ENCODE results near the gene MAP1LC3C.

Gene MAP1LC3C

DNA sequence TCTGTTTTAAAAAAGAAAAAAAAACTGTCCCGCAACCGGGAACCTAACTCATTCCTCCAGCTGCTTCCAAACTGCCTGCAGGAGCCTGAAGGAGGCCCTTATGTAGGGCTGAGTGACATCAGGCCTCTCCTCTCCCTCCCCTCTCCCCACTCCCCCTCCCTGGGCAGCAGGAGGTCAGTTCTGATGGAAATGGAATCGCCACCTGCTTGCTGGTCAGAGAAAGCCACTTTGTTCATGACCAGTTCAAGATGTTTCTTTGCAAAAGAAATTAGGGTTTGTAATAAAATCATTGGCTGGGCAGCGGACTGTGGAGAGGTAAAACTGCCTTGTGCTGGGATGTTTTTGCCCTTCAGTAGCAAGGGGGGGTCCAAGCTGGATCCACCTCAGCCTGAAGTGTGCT is at the start of gene MAP1LC3C:
Gene MAP1LC3C (minus strand): TSS at position 73 of the 400 bp plus-strand sequence. CDS start 90 bp downstream, outside the sequence.
- DNase-seq (ENCODE audit: low read depth in 2 of 2), result no peak

DNA sequence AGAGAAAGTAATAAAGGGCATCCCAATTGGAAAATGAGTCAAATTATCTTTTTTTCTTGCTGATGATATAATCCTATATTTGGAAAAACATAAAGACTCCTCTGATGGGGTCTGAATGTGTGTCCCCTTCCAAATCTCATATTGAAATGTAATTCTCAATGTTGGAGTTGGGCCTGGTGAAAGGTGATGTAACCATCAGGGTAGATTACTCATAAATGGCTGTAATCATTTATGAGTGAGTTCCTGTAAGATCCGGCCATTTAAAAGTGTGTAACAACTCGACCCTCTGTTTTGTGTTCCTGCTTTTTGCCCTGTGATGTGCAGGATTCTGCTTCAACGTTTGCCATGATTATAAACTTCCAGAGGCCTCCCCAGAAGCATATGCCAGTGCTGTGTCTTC is 44.3 kb upstream of the MAP1LC3C start:
- no peak for DNase-seq (ENCODE audit: low read depth in 2 of 2)

DNA sequence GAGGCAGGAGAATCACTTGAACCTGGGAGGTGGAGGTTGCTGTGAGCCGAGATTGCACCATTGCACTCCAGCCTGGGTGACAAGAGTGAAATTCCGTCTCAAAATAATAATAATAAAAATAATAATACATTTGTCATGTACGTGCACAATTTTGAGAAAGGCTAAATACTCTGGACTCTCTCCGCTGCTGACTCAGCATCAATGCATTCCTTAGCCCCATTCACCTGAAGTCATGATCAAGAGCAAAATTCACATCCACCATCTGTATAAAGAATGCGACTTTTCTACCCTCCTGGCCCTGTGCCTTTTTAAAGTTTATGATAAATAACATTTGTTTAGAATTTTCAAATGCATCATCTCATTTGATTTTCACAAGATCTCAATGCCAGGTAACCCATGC is 35.5 kb upstream of the MAP1LC3C start:
- DNase-seq (ENCODE audit: low read depth in 2 of 2), result no peak

DNA sequence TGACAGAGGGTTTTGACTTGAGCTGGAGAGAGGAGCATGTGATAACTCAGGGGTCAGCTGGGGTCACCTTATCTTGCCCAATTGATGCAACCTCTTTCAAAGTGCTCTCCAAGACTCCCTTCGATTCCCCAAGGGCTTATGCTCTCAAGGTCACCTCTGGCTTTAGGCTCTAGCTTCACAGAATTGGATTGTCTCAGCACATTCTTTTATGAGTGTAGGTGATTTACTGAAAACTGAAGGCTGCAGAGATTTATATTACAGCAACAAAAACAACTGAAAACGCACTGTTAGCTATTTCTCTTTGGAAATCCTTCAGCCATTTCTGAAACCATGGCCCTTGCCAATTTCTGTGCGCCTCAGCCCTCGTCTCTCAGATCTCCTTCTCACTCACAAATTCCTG is 34.5 kb upstream of the MAP1LC3C start:
- no peak for DNase-seq (ENCODE audit: low read depth in 2 of 2)

DNA sequence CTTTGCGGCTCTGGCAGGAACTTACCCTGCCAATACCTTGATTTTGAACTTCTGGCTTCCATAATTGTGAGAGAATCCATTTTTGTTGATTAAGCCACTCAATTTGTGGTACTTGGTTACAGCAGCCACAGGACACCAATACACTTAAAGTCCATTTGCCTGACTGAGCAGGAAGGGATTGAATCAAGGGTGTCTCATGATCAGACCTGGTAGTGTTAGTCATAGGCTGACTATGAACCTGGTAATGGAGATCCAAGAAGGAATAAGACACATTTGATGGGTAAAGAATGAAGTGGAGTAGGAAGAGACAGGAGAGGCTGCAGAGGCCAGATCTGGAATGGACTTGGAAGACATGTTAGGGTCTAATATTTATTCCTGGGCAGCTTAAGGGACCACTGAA is 31.2 kb upstream of the MAP1LC3C start:
- no peak for DNase-seq (ENCODE audit: low read depth in 2 of 2)

DNA sequence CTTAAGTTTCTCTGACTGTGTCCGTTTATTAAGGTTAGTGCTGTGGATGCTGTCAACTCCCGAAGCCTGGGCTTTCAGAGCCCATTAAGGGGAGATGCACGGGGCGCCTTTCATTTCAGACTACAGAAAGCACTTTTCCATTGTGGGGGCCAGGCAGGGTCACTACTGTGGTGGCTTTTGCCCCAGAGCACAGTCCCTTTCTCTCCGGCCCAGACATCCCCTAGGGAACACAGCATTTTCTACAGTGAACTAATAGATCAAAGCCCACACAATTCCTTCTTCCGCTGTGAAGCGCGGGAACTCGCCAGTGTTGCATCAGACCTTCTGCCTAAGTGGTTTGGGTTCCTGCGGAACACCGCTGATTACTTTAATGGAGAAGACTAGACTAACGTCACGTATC is 26.8 kb upstream of the MAP1LC3C start:
- no peak for DNase-seq (ENCODE audit: low read depth in 2 of 2)

DNA sequence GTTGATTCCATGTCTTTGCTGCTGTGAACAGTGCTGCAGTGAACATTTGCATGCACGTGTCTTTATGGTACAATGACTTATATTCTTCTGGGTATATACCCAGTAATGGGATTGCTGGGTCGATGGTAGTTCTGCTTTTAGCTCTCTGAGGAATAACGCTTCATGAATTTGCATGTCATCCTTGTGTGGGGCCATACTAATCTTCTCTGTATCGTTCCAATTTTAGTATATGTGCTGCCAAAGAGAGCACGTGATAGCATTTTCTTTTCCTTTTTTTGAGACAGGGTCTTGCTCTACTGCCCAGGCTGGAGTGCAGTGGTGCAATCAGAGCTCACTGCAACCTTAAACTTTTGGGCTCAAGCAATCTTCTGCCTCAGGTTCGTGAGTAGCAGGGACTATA is 24.9 kb upstream of the MAP1LC3C start:
- no peak for DNase-seq (ENCODE audit: low read depth in 2 of 2)

DNA sequence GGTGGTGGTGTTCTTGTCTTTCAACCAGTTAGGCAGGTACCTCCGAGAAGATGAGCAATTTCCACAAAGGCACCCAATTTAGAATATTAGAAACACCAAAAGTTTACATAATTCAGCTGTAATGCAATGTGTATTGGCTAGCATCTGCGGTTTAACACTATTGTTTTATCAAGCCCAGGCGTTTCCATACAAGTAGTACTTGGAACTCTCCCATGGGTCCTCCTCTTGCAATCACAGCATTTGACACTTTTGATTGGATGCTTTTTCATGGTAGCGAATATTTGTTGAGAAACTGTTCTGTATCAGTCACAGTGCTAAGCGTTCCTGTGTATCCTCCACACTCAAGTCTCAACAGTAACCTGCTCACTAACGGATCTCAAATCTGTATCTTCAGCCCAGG is 20.1 kb upstream of the MAP1LC3C start:
- DNase-seq (ENCODE audit: low read depth in 2 of 2), result no peak

DNA sequence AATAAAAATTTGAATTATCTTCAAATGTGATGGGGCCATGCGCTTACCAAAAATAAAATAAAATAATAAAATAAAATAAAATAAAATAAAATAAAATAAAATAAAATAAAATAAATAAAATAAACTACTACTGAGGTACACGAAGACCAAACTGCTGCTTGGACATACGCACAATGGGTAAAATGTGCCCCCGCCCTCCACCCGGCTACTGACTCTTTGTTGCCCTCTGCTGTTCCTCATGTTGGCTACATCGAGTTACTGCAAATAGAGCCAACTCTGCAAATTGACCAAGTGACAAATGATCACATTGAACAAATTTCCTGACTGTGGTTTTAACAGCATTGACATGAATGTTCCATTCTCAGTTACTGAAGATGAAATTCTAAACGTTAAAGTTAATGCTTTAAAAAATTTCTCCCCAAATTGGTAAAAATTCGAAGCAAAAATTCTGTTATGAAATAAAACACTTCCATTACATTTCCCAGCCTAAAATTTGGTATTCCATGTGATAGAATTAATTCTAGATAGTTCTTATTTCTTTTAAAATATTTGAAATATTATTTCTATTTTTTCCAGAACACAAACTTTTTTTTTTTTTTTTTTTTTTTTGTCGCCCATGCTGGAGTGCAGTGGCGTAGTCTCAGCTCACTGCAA is 18.8 kb upstream of the MAP1LC3C start:
- DNase-seq (ENCODE audit: low read depth in 2 of 2), result peak; percentile 6 to 17

DNA sequence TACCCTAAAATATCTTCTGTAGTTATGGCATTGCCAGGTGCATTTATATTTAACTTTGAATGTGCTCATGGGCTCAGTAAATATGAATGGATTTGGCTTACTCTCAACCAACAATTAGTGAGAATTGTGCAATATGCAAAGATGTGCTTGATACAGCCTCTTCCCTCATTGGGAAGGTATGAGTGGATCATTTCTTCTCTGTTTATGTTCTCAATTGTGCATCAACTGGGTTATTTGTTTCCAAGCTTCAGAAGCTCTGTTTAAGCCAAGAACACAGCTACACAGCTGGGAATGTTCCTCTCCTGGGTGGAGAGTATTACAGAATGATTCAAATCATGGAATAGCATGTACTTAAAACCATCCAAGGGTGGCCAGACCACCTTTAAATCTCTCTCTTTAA is 17.6 kb upstream of the MAP1LC3C start:
- DNase-seq (ENCODE audit: low read depth in 2 of 2), result no peak

DNA sequence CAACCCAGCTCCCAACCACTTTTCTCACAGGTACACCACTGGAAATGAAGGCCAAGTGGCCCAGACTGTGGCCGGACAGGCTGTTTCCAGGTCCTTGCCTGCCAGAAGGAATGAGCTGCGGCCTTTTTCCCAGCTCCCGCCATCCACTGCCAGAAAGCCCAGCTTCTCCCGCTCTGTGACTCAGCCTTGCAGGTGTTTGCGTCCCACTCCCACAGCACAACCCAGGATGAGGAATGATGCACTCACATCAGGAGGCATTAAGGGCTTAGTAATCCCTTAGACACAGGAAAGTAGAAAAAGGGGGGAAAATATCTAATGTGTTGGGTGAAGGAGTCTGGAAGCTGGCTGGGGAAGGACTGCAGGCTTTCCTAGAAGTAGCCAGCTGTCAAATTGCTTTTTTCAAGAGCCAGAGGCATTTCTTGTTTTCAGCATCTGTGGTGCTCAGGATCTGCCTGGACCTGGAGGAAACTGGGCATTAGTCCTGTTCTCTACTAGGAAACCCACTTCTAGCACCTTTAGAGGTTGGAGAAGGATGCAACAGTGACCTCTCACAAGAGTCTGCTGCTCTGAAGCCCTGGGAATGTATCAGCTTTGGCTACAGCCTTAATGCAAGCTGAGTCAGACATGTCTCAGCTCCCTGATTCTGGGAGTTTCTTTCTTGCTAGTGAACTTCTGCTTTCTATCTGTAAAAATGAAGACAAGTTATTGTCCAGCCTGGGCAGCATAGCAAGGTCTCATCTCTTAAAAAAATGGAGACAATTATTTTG is 13.2 kb upstream of the MAP1LC3C start:
- DNase-seq (ENCODE audit: low read depth in 2 of 2), result no peak

DNA sequence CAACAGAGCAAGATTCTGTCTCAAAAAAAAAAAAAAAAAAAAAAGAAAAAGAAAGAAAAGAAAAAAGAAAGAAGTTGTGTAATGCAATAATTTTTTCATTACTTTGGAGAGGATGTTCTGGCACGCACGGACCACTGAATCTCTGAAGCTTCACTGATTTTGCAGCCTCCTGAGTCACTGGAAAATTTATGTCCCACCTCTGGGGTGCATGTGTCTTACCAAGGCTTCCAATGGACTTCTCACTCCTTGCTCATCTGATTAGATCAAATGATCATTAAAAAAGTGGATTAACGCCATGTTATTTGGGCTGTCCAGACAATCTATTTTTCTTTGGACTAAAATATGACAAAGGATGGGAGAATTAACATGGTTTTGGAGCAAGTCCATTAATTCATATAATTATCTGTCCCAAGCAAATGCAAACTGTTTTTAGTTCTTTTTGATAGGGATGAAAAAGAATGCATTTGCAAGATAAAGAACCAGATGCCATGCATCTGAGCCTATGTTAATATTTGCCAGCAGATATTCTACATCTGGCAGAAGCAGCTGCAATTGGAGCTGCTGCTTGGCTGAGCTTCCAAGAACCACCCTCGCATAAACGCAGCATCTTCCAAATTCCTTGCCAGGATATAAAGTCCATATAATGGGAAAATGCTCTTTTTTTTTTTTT is 10.1 kb upstream of the MAP1LC3C start:
- DNase-seq (ENCODE audit: low read depth in 2 of 2), result no peak

DNA sequence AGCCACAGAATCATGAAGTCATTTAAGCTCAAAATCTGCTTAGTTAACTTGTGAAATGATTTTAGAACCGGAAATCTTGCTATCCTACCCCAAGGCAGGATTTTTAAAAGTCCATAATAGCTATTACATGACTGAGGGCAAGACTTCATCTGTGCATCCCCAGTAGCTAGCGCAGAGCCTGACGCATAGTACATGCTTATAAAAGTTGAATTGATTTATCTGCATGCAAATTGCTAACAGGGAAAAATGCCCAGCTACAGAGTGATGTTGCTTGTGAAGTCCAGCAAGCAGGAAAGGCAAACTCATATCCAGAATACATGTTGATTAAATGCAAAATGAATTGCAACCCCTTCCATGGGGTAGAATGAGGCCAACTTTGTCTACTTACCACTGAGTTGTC is 8.1 kb upstream of the MAP1LC3C start:
- no peak for DNase-seq (ENCODE audit: low read depth in 2 of 2)

DNA sequence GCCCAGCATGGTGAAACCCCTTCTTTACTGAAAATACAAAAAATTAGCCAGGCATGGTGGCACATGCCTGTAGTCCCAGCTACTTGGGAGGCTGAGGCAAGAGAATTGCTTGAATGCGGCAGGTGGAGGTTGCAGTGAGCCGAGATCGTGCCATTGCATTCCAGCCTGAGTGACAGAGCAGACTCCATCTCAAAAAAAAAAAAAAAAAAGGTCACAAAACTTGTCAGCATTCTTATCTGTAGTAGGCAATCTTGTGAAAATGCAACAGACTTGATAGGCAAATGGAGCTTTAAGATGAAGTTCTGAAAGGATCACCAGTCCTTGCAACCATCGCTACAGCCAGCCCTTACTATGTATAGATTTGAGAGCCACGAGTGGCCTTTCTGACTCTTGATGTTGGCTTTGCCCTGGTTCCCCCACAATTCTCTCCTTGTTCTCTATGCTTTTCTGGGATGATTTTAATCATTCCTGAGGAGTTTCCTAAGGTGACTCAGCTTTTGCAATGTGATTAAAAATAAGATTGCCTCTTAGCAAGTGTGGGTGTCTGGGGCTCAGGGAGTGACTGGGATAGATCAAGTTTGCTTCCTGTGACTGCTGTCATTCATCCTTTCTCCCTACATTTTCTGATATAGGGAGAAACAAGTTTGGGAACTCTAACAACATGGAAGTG is 7.1 kb upstream of the MAP1LC3C start:
- no peak for DNase-seq (ENCODE audit: low read depth in 2 of 2)

DNA sequence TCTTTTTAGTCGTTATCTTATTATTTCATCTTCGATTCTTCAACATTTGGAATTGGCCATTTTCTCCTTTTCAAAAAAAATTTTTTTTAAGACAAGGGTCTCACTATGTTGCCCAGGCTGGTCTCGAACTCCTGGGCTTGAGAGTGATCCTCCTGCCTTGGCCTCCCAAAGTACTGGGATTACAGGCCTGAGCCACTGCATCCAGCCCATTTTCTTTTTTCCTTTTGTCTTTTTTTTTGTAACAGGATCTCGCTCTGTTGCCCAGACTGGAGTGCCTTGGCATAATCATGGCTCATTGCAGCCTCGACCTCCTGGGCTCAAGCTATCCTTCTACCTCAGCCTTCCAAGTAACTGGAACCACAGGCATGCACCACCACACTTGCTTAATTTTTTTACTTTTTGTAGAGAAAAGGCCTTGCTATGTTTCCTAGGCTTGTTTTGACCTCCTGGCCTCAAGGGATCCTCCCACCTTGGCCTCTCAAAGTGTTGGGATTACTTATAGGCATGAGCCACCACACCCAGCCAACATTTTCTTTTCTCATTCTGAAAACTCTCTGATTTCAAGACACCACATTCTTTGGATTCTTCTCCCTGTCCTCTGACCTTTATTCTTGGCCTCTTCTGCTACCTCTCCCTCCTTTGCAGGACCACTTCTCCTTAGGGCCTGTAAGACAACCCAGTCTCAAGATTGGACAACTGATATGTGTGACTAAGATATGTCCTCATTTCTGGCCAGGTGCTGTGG is 6.0 kb upstream of the MAP1LC3C start:
- no peak for DNase-seq (ENCODE audit: low read depth in 2 of 2)

DNA sequence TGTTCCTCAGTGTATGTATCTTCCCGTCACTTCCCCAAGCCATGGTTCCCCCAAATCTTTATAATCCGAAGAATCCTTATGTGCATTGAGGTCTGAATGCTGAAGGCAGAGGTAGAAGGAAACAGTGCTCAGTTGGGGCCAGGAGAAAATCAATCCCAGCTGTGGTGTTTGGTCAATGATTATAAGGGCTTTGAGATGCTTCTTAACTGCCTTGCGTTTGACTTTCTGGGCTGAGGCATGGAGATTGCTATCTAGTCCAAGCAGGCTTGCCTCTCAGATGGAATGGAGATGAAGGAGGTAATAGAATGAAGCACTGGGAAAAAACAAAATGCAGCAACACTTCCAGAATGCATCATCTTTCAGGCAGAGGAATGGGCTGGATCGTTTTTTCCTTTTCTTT is 3.6 kb upstream of the MAP1LC3C start:
- no peak for DNase-seq (ENCODE audit: low read depth in 2 of 2)

DNA sequence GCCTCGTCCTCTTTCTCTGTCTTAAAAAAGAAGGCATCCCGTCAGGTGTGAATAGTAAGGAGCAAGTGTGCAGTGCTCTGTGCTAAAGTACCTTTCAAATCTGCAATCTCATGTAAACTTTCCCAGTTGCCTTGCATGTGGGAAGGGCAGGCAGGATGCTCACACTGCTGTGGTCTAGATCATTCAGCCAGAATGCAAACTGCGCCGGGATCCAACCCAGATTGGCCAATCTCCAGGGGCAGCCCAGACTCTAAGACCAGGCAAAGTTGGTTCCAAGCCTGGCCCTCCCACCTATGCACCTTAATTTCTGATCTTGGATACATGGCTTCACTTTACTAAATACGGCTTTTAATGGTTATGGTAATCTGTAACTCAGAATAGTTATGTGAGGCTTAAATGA is 3.2 kb upstream of the MAP1LC3C start:
- DNase-seq (ENCODE audit: low read depth in 2 of 2), result no peak

DNA sequence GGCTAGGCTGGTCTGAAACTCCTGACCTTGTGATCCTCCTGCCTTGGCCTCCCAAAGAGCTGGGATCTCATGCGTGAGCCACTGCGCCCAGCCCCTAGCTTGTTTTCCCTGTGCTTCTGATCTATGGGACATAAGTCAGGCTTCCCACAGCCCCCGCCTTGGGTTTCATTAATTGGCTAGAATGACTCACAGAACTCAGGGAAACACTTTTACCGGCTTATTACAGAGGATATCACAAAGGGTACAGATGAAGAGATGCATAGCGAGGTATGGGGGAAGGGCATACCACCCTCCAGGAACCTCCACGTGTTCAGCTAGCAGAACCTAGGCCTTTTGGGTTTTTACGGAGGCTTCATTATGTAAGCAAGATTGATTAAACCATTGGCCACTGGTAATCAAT is 1.5 kb upstream of the MAP1LC3C start:
- DNase-seq (ENCODE audit: low read depth in 2 of 2), result no peak

DNA sequence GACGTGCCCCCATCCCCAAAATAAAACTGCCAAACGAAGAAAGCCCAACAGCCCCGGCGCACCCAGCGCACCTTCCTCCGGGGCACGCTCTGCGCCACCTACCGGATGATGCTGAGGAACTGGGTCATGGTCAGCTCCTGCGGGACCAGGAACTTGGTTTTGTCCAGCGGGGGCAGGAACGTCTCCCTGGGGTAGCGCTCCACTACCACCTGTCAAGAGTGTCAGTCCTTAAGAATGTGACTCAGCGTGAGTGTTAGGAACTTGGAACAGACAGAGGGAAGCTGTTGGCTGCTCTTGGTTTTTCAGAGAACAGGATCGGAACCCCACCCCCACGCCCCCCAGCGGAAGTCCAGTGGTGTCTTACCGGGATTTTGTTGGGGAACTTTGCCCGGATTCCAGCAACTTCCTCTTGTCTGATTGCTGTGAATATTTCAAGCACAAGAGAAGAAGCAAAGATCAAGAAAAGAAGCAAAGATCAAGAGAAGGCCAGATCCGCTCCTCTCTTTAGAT is 431 bp downstream of the MAP1LC3C start:
- DNase-seq (ENCODE audit: low read depth in 2 of 2), result peak; percentile 9 to 25

DNA sequence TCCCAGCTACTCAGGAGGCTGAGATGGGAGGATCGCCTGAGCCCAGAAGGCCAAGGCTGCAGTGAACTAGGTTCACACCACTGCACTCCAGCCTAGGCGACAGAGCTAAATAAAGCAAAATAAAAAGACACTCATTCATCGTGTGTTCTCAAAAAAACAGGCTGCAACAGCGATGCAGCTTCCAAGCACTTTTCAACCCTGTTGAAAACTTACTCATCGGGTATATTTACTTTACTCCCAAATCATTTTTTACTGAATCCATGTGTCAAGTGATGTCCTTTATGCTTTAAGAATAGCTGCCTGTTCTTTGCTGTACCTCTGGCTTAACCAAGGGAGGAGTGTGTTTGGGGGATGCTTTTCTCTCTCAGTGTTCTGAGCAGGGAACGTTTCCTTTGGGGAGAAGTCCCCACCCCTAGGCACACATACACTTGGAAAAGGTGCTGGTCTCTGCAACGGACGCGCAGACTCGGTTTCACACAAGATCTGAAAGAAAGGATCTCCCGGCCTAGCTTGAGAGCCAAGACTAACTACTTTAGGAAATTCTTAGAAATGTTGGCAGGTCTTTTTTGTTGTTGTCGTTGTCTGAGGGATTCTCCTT is 1.4 kb downstream of the MAP1LC3C start:
- DNase-seq (ENCODE audit: low read depth in 2 of 2), result no peak

DNA sequence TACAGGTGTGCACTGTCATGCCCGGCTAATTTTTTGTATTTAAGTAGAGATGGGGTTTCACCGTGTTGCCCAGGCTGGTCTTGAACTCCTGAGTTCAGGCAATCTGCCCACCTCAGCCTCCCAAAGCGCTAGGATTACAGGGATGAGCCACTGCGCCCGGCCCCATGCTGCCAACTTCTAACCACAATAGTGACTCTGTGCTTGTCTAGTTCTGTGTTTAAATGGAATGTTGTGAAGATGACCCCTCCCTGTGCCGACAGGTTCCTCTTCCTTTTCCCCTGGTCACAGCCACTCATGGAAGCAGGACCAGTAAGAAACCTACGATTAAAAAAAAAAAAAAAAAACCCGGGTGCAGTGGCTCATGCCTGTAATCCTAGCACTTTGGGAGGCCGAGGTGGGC is 4.7 kb downstream of the MAP1LC3C start:
- DNase-seq (ENCODE audit: low read depth in 2 of 2), result no peak
